Vagina (tissue), 2 donors: Measurements from ENCODE around the gene CNNM1.

Experiments
- POLR2AphosphoS5 ChIP-seq, 2 donors: sonication (generic); formaldehyde crosslinking; IDR thresholded peaks; one replicate each; pipeline ENCODE4 v1.9.0; 2017; ENCODE audit warnings: antibody characterized with exemption in 2 of 2, mild to moderate bottlenecking in 2 of 2, low read depth in 1 of 2; ENCODE audit not compliant: insufficient read depth in 1 of 2
- TF ChIP-seq, protein P1 (sequence below), 3 experiments: fragments of 450-650 bp in 2 of 3; fragments of 200-600 bp in 1 of 3; sonication (generic) in 1 of 3; IDR thresholded peaks; one replicate each; pipeline ENCODE4 v1.5.1; 2017 to 2019; ENCODE audit warnings: antibody characterized with exemption in 3 of 3, mild to moderate bottlenecking in 2 of 3, moderate library complexity in 2 of 3

DNA sequence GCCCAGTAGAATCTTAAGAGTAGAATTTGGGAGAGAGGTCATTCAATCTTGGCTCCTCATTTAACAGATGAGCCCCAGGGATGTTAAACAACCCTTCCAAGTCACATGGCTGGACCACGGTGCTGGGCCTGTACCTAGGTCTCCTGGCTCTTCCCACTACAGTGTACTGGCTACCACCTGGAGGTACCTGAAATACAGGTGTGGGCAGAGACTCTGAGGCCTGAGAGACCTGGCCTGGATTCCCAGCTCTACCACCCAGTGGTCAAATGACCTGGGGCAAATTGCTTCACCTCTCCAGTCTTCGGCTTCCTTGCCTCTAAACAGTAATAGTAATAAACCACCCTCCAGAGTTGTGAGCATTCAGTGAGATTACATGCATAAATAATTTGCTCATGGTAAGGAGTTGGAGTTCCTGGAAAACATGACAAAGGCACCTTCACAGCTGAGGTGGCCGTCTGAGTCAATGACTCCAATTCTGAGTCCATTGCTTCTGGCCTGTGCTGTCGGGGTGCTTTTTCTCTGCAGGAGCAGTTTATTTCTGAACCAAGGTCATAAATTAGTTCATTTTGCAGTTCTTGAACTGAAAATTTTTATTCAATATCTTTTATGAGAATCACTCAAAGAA lies 98.5 kb downstream of the CNNM1 start:
- TF ChIP-seq, protein P1, sequence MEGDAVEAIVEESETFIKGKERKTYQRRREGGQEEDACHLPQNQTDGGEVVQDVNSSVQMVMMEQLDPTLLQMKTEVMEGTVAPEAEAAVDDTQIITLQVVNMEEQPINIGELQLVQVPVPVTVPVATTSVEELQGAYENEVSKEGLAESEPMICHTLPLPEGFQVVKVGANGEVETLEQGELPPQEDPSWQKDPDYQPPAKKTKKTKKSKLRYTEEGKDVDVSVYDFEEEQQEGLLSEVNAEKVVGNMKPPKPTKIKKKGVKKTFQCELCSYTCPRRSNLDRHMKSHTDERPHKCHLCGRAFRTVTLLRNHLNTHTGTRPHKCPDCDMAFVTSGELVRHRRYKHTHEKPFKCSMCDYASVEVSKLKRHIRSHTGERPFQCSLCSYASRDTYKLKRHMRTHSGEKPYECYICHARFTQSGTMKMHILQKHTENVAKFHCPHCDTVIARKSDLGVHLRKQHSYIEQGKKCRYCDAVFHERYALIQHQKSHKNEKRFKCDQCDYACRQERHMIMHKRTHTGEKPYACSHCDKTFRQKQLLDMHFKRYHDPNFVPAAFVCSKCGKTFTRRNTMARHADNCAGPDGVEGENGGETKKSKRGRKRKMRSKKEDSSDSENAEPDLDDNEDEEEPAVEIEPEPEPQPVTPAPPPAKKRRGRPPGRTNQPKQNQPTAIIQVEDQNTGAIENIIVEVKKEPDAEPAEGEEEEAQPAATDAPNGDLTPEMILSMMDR (IDR thresholded peaks at IDR 0.05): no peak
- TF ChIP-seq POLR2AphosphoS5 (IDR thresholded peaks at IDR 0.05; ENCODE audit: insufficient read depth in 1 of 2, low read depth in 1 of 2): no peak
